ENCODE results near the gene KCNA3.

DNA sequence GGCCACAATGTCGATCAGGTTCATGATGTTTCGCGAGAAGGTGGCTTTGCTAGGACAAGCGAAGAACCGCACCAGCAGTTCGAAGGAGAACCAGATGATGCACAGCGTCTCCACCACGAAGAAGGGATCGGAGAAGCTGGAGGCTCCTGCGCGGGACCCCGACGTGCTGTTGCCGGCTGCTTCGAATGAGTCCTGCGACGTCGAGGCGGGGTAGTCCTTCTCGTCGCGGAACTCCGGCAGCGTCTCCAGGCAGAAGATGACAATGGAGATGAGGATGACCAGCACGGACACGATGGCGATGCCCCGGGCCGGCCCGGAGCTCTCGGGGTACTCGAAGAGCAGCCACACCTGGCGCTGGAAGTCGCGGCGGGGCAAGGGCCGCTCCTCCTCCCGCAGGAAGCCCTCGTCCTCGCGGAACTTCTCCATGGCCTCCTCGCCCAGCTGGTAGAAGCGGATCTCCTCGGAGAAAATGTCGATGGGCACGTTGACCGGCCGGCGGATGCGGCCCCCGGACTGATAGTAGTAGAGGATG lies 869 bp downstream of the KCNA3 start:
- TF ChIP-seq POLR2A (IDR thresholded peaks at IDR 0.05; ENCODE audit: low read depth, low read length) = no peak
- TF ChIP-seq POLR2AphosphoS5 (IDR thresholded peaks at IDR 0.05; ENCODE audit: low read depth, low read length) = no peak

Measured in GM12892 (cell line).